ENCODE measurements around the gene SVIL. TPM values are rescaled to one million over a fixed set of nuclear protein-coding genes. Genes with fewer than 3 reads are reported as not detected.

Gene SVIL
- total RNA-seq, 1 donor from 2014 or later: 94.7 TPM

DNA sequence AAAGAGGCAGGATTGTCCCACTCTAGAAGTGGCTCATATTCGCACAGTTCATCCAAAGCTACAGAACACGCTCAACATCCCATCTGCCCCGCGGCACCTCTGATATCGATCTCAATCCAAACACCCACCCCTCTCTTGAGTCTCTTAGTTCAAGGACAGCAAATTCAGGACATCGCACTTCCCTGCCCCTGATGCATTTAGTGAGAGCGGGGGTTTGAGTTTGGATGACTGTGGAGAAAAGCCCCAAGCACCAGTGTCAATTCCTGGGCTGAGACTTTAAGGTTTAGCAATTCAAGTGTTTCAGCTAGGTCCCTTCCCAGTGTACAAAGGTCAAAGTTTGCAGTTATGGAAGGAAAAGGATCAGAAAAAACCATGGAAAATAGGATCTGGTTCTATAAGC lies 179.7 kb downstream of the SVIL start:
- TF ChIP-seq CTCF (IDR thresholded peaks at IDR 0.05): no peak
- Histone ChIP-seq H3K36me3 (peaks cover 26 to 39% of the 10 kb centered on the region in 2 donors), H3K27me3 (no peaks in the 10 kb centered on the region), H3K4me3 (no peak overlapping the region), H3K4me1 (no peaks in the 10 kb centered on the region), H3K9me3 (no peaks in the 10 kb centered on the region), H3K27ac (no peak overlapping the region)
- intact Hi-C loops (cut with DNase I): no loop called here
- no peak for DNase-seq (ENCODE audit: low spot score in 2 of 2)

GRCh38 chr10:29454250-29454649 lies 180.5 kb downstream of the SVIL start:
- no peak for TF ChIP-seq CTCF (IDR thresholded peaks at IDR 0.05)
- no peaks in the 10 kb centered on the region for H3K9me3 ChIP-seq

GRCh38 chr10:29452546-29452945 lies 182.2 kb downstream of the SVIL start:
- DNase-seq (ENCODE audit: low spot score in 2 of 2): no peak
- H3K9me3 ChIP-seq: no peaks in the 10 kb centered on the region
- intact Hi-C loops (cut with DNase I): no loop called here
- no peak overlapping the region for H3K27ac ChIP-seq
- H3K27me3 ChIP-seq: no peaks in the 10 kb centered on the region
- H3K4me1 ChIP-seq: no peaks in the 10 kb centered on the region
- TF ChIP-seq CTCF (IDR thresholded peaks at IDR 0.05): no peak
- H3K36me3 ChIP-seq: peaks cover 12 to 13% of the 10 kb centered on the region in 2 donors
- H3K4me3 ChIP-seq: no peak overlapping the region

More at GRCh38 chr10:29454250-29454649, 180.5 kb downstream of the SVIL start:
- Histone ChIP-seq H3K27me3 (no peaks in the 10 kb centered on the region), H3K36me3 (peaks cover 20 to 30% of the 10 kb centered on the region in 2 donors), H3K4me3 (no peak overlapping the region), H3K27ac (no peak overlapping the region), H3K4me1 (no peaks in the 10 kb centered on the region)
- DNase-seq (ENCODE audit: low spot score in 2 of 2): no peak
- intact Hi-C loops (cut with DNase I): no loop called here

DNA sequence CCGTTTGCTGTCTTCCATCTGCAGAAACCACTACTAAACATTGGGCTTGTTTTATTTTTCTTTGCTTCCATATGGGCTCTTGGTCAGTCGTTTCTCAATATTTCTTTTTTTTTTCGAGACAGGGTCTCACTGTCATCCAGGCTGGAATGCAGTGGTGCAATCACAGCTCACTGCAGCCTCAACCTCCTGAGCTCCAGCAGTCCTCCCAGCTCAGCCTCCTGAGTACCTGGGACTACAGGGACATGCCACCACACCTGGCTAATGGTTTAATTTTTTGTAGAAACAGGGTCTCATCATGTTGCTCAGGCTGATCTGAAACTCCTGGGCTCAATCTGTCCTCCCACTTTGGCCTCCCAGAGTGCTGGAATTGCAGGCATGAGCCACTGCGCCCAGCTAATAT lies 182.8 kb downstream of the SVIL start:
- no peak for DNase-seq (ENCODE audit: low spot score in 2 of 2)
- Histone ChIP-seq H3K27ac (no peak overlapping the region), H3K36me3 (peaks cover 7% of the 10 kb centered on the region in 2 donors), H3K4me1 (no peaks in the 10 kb centered on the region), H3K27me3 (no peaks in the 10 kb centered on the region), H3K9me3 (no peaks in the 10 kb centered on the region), H3K4me3 (no peak overlapping the region)
- no peak for TF ChIP-seq CTCF (IDR thresholded peaks at IDR 0.05)
- intact Hi-C loops (cut with DNase I): no loop called here

DNA sequence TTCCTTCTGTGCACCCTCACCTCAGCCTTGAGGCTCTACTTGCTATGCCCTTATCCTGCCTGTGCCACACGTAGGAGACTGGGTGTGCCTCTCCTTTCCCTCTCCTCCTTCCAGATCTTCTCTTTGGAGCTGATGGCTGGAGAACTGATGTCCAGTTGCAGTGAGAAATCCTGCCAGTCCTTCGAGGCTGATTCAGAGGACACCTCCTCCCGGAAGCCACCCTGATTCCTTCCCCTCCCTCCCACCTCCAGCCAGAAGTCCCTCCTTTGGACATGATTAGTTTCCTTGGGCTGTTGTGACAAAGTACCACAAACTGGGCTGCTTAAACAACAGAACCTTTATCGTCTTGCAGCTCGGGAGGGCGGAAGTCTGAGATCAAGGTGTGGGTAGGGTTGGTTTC lies 184.4 kb downstream of the SVIL start:
- intact Hi-C loops (cut with DNase I): no loop called here
- DNase-seq (ENCODE audit: low spot score in 2 of 2): no peak
- TF ChIP-seq CTCF (IDR thresholded peaks at IDR 0.05): no peak
- no peaks in the 10 kb centered on the region for H3K27me3 ChIP-seq
- no peaks in the 10 kb centered on the region for H3K9me3 ChIP-seq
- H3K4me1 ChIP-seq: no peaks in the 10 kb centered on the region
- H3K27ac ChIP-seq: no peak overlapping the region
- H3K4me3 ChIP-seq: no peak overlapping the region
- no peaks in the 10 kb centered on the region for H3K36me3 ChIP-seq
